DMS114 treated with DMSO at 0.1 percent for 48 hours (cell line): ENCODE results near the gene EIF1AY.
"Not testable (repeated sequence)": the region's sequence is repeated elsewhere in the genome, so short reads cannot be mapped to it uniquely, and the experiment has no call there.

Source experiments
- DNase-seq: peaks from one replicate; lab custom pipeline; 2025; ENCODE audit not compliant: unreplicated experiment; lab: John Stamatoyannopoulos, UW

Gene EIF1AY

GRCh38 chrY:20575531-20576121 is at the start of gene EIF1AY:
Gene EIF1AY (plus strand): TSS chrY:20575776. CDS start chrY:20575872, 96 bp downstream.
- DNase-seq: no peak

DNA sequence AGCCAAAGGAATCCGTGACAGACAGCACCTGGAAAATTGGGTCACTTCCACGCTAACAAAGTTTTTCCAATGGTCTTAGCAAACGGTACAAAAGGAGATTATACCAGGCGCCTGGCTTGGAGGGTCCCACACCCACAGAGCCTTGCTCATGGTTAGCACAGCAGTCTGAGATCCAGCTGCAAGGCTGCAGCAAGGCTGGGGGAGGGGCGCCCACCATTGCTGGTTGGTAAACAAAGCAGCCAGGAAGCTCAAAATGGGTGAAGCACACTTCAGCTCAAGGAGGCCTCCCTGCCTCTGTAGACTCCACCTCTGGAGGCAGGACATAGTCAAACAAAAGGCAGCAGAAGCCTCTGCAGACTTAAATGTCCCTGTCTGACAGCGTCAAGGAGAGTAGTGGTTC is 47.1 kb upstream of the EIF1AY start:
- DNase-seq: no peak

DNA sequence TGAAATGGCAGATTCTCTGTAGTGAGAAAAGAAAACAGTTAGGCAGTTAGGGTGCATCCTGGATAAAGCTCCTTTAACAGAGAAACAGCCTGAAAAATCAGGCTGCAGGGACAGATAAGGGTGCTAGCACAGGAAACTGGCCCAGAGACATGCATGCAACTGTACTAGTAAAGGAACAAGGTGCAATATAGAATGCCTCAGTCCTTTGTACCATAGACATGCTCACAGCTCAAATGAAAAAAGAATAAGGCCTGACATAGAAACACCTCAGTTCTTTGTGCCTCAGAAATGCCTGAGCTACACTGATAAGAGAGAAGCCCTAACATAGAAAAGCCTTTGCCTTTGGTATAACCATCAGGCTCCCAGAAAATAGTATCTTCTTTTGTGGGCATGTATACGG is 37.4 kb upstream of the EIF1AY start:
- no peak for DNase-seq

DNA sequence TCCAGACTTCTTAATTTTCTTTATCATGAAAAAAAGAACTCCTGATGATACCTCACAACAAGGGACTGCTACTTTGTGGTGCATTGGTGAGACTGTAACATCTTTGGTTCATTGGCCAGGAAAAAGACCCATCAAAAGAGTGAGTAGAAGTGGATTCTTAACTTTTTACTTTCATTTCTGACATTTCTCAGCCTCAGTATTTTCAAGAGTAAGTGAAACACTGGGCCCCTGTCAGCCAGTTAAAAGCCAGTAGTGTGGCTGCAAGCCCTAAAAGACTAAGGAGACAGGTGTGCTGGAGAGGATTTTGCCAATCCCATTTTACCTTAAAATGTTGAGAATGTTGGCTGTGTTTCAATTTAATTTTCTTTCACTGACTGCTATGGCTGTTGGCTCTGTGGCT is 36.6 kb upstream of the EIF1AY start:
- DNase-seq: no peak

- DNase-seq: no peak
Measured at GRCh38 chrY:20544451-20544960, 31.1 kb upstream of the EIF1AY start.

- no peak for DNase-seq
Measured at GRCh38 chrY:20546071-20546470, 29.5 kb upstream of the EIF1AY start.

DNA sequence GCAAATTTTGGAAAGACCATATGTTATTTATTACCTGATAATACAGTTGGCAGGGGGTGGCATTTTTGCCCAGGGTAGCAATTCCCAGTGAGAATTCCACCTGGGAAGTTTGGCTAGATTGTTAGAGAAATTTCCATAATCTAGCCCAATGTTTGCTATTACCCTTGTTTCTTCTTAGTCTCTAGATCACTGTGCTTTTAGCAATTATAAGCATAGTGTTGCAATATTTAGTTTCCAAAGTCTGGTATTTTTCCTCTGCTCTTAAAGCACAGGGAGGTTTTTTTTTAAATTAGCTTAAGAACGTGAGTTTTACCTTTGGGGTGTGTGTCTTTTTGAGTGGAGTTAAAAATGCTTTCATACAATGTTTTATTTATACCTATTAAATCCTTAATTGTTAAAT is 26.3 kb upstream of the EIF1AY start:
- no peak for DNase-seq

GRCh38 chrY:20551840-20552239 is 23.7 kb upstream of the EIF1AY start:
- DNase-seq: no peak

DNA sequence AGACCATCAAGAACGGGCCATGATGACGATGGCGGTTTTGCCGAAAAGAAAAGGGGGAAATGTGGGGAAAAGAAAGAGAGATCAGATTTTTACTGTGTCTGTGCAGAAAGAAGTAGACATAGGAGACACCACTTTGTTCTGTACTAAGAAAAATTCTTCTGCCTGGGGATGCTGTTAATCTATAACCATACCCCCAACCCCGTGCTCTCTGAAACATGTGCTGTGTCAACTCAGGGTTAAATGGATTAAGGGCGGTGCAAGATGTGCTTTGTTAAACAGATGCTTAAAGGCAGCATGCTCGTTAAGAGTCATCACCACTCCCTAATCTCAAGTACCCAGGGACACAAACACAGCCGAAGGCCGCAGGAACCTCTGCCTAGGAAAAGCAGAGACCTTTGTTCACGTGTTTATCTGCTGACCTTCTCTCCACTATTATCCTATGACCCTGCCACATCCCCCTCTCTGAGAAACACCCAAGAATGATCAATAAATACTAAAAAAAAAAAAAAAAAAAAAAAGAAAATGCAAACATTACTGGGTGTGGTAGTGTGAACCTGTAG is 22.7 kb upstream of the EIF1AY start:
- not testable (repeated sequence) for DNase-seq

- no peak for DNase-seq
Measured at GRCh38 chrY:20555820-20556219, 19.8 kb upstream of the EIF1AY start.

DNA sequence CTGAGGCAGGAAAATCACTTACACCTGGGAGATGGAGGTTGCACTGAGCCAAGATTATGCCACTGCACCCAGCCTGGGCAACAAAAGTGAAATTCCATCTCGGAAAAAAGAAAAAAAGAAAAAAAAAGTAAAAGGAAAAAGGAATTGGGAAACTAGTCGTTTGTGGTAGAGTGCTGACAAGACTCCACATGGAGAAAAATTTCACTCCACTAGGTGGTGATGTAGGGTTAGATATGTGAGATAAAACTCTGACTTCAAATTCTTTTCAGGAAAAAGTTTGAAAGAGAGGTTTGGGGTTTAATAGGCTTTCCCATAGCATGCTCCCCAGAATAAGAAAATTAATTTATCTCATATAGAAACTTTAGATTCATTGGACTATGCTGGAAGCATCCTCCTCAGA is 16.9 kb upstream of the EIF1AY start:
- no peak for DNase-seq

GRCh38 chrY:20559873-20560512 is 15.6 kb upstream of the EIF1AY start:
- no peak for DNase-seq

DNA sequence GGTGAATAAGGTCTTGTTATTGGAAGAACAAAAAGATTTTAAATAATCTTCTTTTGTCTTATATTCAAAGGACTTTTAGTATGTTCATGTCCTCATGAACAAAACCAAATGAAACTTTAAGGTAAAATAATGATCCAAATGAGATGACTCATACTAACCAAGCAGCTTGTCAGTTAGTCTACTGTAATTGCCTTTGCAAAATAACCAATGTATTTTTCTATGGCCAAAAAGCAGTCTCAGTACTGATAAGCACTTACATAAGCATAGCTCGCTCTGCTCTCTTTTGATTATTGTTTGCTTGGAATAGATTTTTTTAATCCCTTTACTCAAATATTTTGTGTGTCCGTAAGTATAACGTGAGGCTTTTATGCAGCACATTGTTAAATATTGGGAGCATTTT is 4.3 kb upstream of the EIF1AY start:
- no peak for DNase-seq

DNA sequence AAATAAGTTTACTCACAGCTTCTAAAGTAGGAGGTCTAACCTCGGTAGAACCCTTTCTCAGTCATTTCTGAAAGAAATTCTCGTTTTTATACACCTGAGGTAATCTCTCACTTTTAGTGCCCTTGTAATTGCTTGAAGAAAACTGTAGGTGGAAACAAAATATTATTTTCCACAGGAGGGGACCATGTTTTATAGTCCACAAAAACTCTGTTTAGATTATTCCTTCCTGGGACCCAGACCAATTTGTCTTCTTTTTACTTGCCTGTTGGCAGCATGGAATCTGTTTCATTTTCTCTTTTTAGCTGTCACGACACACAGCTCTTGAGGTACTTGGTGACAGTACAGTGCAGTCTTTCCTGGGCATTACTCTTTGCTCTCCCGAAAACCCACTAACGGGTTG is 930 bp downstream of the EIF1AY start:
- no peak for DNase-seq

GRCh38 chrY:20578206-20578605 is 2.6 kb downstream of the EIF1AY start:
- no peak for DNase-seq

- DNase-seq: no peak
Measured at GRCh38 chrY:20581687-20582086, 6.1 kb downstream of the EIF1AY start.

GRCh38 chrY:20586161-20586560 is 10.6 kb downstream of the EIF1AY start:
- DNase-seq: no peak
